ENCODE results near the gene CPT1B.

GRCh38 chr22:50570861-50571260 lies 7.4 kb downstream of the CPT1B start:
- TF ChIP-seq CTCF (IDR thresholded peaks at IDR 0.05) (no peak), POLR2A (IDR thresholded peaks at IDR 0.05) (no peak), EP300 (IDR thresholded peaks at IDR 0.05) (no peak)
